Keratinocyte (primary cell): ENCODE measurements around the gene OSBPL10. TPM values are rescaled to one million over a fixed set of nuclear protein-coding genes. Genes with fewer than 3 reads are reported as not detected.
A peak's percentile ranks its signal among the peaks of the same experiment; 100 is the strongest.

Experiments used
- DNase-seq: peaks from one replicate; pipeline ENCODE4 v3.0.0-alpha.2; 2011; ENCODE audit warnings: low read depth, missing footprints, low spot score
- FAIRE-seq: peaks from 2 replicates; lab custom pipeline; 2011; peaks lifted over from hg19 to GRCh38; lab: Jason Lieb, UNC
- H2AFZ ChIP-seq: 2 replicates; pipeline ENCODE4 v1.6.0; 2012; ENCODE audit warnings: low read length, control low read depth, inconsistent platforms; ENCODE audit not compliant: control insufficient read depth
- H3K27ac ChIP-seq: 2 replicates; pipeline ENCODE4 v1.5.1; 2011; ENCODE audit warnings: low read length; ENCODE audit not compliant: control insufficient read depth, insufficient read depth
- H3K27me3 ChIP-seq: 3 replicates; pipeline ENCODE4 v1.6.0; 2011; ENCODE audit warnings: low read length; ENCODE audit not compliant: control insufficient read depth, insufficient read depth; ENCODE audit errors: extremely low read depth
- H3K36me3 ChIP-seq, 2 experiments: 2 replicates in 1 of 2; 3 replicates in 1 of 2; pipeline ENCODE4 v1.5.1; 2011; ENCODE audit warnings: low read length in 2 of 2, mild to moderate bottlenecking in 1 of 2; ENCODE audit not compliant: control insufficient read depth in 2 of 2, insufficient read depth in 2 of 2; ENCODE audit errors: extremely low read depth in 1 of 2
- H3K4me1 ChIP-seq: 3 replicates; pipeline ENCODE4 v1.5.1; 2011; ENCODE audit warnings: low read length; ENCODE audit not compliant: control insufficient read depth, insufficient read depth; ENCODE audit errors: extremely low read depth
- H3K4me2 ChIP-seq: 3 replicates; pipeline ENCODE4 v1.6.0; 2011; ENCODE audit warnings: low read depth, low read length; ENCODE audit not compliant: control insufficient read depth, insufficient read depth; ENCODE audit errors: extremely low read depth
- H3K4me3 ChIP-seq, 3 experiments: fragments of 200-600 bp in 1 of 3; sonication (generic) in 1 of 3; 2 replicates in 2 of 3; 3 replicates in 1 of 3; pipeline ENCODE4 v1.5.1; 2011 to 2016; ENCODE audit warnings: low read length in 3 of 3, mild to moderate bottlenecking in 3 of 3, control low read depth in 2 of 3, inconsistent platforms in 1 of 3, low read depth in 1 of 3, mixed read lengths in 1 of 3, mixed run types in 1 of 3, moderate library complexity in 1 of 3; ENCODE audit not compliant: control insufficient read depth in 2 of 3, insufficient read depth in 2 of 3; ENCODE audit errors: extremely low read depth in 1 of 3
- H3K79me2 ChIP-seq: 2 replicates; pipeline ENCODE4 v1.6.0; 2012; ENCODE audit warnings: low read length; ENCODE audit not compliant: control insufficient read depth, insufficient read depth
- H3K9ac ChIP-seq: 3 replicates; pipeline ENCODE4 v1.6.0; 2011; ENCODE audit warnings: low read length; ENCODE audit not compliant: control insufficient read depth, insufficient read depth; ENCODE audit errors: extremely low read depth
- H3K9me1 ChIP-seq: 3 replicates; pipeline ENCODE4 v1.6.0; 2011; ENCODE audit warnings: low read length; ENCODE audit not compliant: control insufficient read depth, insufficient read depth; ENCODE audit errors: extremely low read depth
- H3K9me3 ChIP-seq: 2 replicates; pipeline ENCODE4 v1.5.1; 2012; ENCODE audit warnings: low read depth, low read length; ENCODE audit not compliant: control insufficient read depth
- H4K20me1 ChIP-seq: 3 replicates; pipeline ENCODE4 v1.6.0; 2011; ENCODE audit warnings: low read length; ENCODE audit not compliant: control insufficient read depth, insufficient read depth; ENCODE audit errors: extremely low read depth
- CTCF ChIP-seq, 3 experiments: IDR thresholded peaks in 1 of 3; conservative IDR thresholded peaks in 1 of 3; optimal IDR thresholded peaks in 1 of 3; 2 replicates in 2 of 3; 3 replicates in 1 of 3; pipeline versions ENCODE3 to v1.5.1; 2011; ENCODE audit warnings: low read length in 3 of 3, mild to moderate bottlenecking in 3 of 3, moderate library complexity in 2 of 3, control low read depth in 1 of 3, inconsistent platforms in 1 of 3; ENCODE audit not compliant: insufficient read depth in 2 of 3; ENCODE audit errors: extremely low read depth in 1 of 3
- EZH2 ChIP-seq: IDR thresholded peaks from one replicate; pipeline ENCODE4 v1.6.1; 2012; ENCODE audit warnings: inconsistent platforms, mild to moderate bottlenecking, low read length, moderate library complexity
- dilution Hi-C: fragments of 300-500 bp; cut with MboI; formaldehyde crosslinking; loops from one replicate; pipeline ENCODE4 v1.7.0; 2020; ENCODE audit warnings: low sequenced_read_pairs; ENCODE audit not compliant: extremely low pct_ligation_motif_present
- polyA plus RNA-seq, 5 experiments: library from polyadenylated mRNA; depleted of rRNA in 3 of 5; stranded (reverse) in 3 of 5; stranded (forward) in 1 of 5; unstranded in 1 of 5; fragments of >200 nt; gene quantifications; 1 replicate in 1 of 5; 2 replicates in 3 of 5; 3 replicates in 1 of 5; pipeline versions ENCODE4 v1.2.1 to v1.2.3, GENCODE V29; 2011 to 2012; ENCODE audit warnings: missing spikeins in 2 of 5, low read depth in 1 of 5, low replicate concordance in 1 of 5

Gene OSBPL10
- polyA plus RNA-seq, 1 donor (not counting 4 experiments of a cell fraction or from before 2014, with no cell fraction given) = 50.1 TPM

- no peak overlapping the region for H2AFZ ChIP-seq
- dilution Hi-C loops = no loop called here
- TF ChIP-seq EZH2 = no peak
- no peak for TF ChIP-seq CTCF (optimal IDR thresholded peaks at IDR 0.05 in 1 of 3, IDR thresholded peaks at IDR 0.05 in 1 of 3, conservative IDR thresholded peaks at IDR 0.05 in 1 of 3; ENCODE audit: extremely low read depth in 1 of 3, insufficient read depth in 2 of 3, low read length in 3 of 3)
- H3K9me3 ChIP-seq = no peaks in the 10 kb centered on the region
- H3K4me1 ChIP-seq = peaks cover 43% of the 10 kb centered on the region
- H3K9me1 ChIP-seq = peaks cover 5% of the 10 kb centered on the region
- DNase-seq = no peak
- FAIRE-seq = no peak
- peak overlapping the region; percentile 99 for H3K4me2 ChIP-seq
- peaks cover 7 to 38% of the 10 kb centered on the region in 2 experiments for H3K36me3 ChIP-seq
- peaks cover 87% of the 10 kb centered on the region for H3K79me2 ChIP-seq
- H4K20me1 ChIP-seq = peaks cover 4% of the 10 kb centered on the region
- peak overlapping the region; percentile 94 for H3K27ac ChIP-seq
- peak overlapping the region; percentile 84 for H3K9ac ChIP-seq
- peak overlapping the region; percentile 81 to 95 (median 94) for H3K4me3 ChIP-seq
- no peaks in the 10 kb centered on the region for H3K27me3 ChIP-seq
Observed at GRCh38 chr3:31979001-31979697, 1.9 kb downstream of the OSBPL10 start.

GRCh38 chr3:31978553-31978952 is 2.5 kb downstream of the OSBPL10 start:
- H4K20me1 ChIP-seq = peaks cover 4% of the 10 kb centered on the region
- peaks cover 7 to 39% of the 10 kb centered on the region in 2 experiments for H3K36me3 ChIP-seq
- no peak overlapping the region for H2AFZ ChIP-seq
- peak; percentile 44 for FAIRE-seq
- dilution Hi-C loops = no loop called here
- H3K79me2 ChIP-seq = peaks cover 90% of the 10 kb centered on the region
- H3K4me1 ChIP-seq = peaks cover 43% of the 10 kb centered on the region
- peak overlapping the region; percentile 99 for H3K4me2 ChIP-seq
- H3K9ac ChIP-seq = peak overlapping the region; percentile 84
- no peak for TF ChIP-seq CTCF (optimal IDR thresholded peaks at IDR 0.05 in 1 of 3, IDR thresholded peaks at IDR 0.05 in 1 of 3, conservative IDR thresholded peaks at IDR 0.05 in 1 of 3; ENCODE audit: extremely low read depth in 1 of 3, insufficient read depth in 2 of 3, low read length in 3 of 3)
- no peak for TF ChIP-seq EZH2
- H3K9me3 ChIP-seq = no peaks in the 10 kb centered on the region
- no peaks in the 10 kb centered on the region for H3K27me3 ChIP-seq
- peak overlapping the region; percentile 81 to 95 (median 94) for H3K4me3 ChIP-seq
- DNase-seq = no peak
- peaks cover 5% of the 10 kb centered on the region for H3K9me1 ChIP-seq
- peak overlapping the region; percentile 94 for H3K27ac ChIP-seq
